Neutrophil (primary cell): ENCODE data around the gene NAT8.
"Not testable (repeated sequence)": the region's sequence is repeated elsewhere in the genome, so short reads cannot be mapped to it uniquely, and the experiment has no call there.

Source experiments
- H3K27ac ChIP-seq: fragments of 200-600 bp; sonication (generic); 2 replicates; pipeline ENCODE4 v1.5.1; 2016; ENCODE audit warnings: mild to moderate bottlenecking, moderate library complexity
- H3K27me3 ChIP-seq: fragments of 200-600 bp; sonication (generic); 2 replicates; pipeline ENCODE4 v1.6.0; 2016; ENCODE audit warnings: mild to moderate bottlenecking
- H3K36me3 ChIP-seq: fragments of 200-600 bp; sonication (generic); 2 replicates; pipeline ENCODE4 v1.5.1; 2017
- H3K4me1 ChIP-seq, 2 experiments: fragments of 200-600 bp in 1 of 2; sonication (generic) in 1 of 2; 1 replicate in 1 of 2; 2 replicates in 1 of 2; pipeline versions ENCODE4 v1.5.1 to v1.6.1; 2013 to 2016; ENCODE audit warnings: low read depth in 1 of 2, low read length in 1 of 2, mild to moderate bottlenecking in 1 of 2, moderate library complexity in 1 of 2; ENCODE audit not compliant: control insufficient read depth in 1 of 2, insufficient read depth in 1 of 2
- H3K4me3 ChIP-seq, 2 experiments: fragments of 200-600 bp in 1 of 2; sonication (generic) in 1 of 2; 1 replicate in 1 of 2; 2 replicates in 1 of 2; pipeline ENCODE4 v1.5.1; 2013 to 2016; ENCODE audit warnings: low read depth in 1 of 2, low read length in 1 of 2, mild to moderate bottlenecking in 1 of 2, moderate library complexity in 1 of 2
- H3K9me3 ChIP-seq: fragments of 200-600 bp; sonication (generic); 2 replicates; pipeline ENCODE4 v1.5.1; 2016
- CTCF ChIP-seq: fragments of 200-600 bp; sonication (generic); IDR thresholded peaks from 2 replicates; pipeline ENCODE4 v1.5.1; 2016; ENCODE audit warnings: antibody characterized with exemption

NAT8 gene

GRCh38 chr2:73674696-73675157 is 32.5 kb upstream of the NAT8 start:
- H3K4me3 ChIP-seq, H3K4me1 ChIP-seq, H3K27me3 ChIP-seq, H3K9me3 ChIP-seq, H3K27ac ChIP-seq, H3K36me3 ChIP-seq: not testable (repeated sequence)

DNA sequence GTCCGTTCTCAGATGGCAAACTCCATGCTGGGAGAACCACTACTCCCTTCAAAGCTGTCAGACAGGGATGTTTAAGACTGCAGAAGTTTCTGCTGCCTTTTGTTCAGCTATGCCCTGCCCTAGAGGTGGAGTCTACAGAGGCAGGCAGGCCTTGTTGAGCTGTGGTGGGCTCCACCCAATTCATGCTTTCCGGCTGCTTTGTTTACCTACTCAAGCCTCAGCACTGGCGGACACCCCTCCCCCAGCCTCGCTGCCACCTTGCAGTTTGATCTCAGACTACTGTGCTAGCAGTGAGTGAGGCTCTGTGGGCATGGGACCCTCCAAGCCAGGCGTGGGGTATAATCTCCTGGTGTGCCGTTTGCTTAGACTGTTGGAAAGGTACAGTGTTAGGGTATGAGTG is 27.8 kb upstream of the NAT8 start:
- not testable (repeated sequence) for H3K27ac ChIP-seq, H3K27me3 ChIP-seq, H3K4me1 ChIP-seq, H3K4me3 ChIP-seq, H3K9me3 ChIP-seq, H3K36me3 ChIP-seq

DNA sequence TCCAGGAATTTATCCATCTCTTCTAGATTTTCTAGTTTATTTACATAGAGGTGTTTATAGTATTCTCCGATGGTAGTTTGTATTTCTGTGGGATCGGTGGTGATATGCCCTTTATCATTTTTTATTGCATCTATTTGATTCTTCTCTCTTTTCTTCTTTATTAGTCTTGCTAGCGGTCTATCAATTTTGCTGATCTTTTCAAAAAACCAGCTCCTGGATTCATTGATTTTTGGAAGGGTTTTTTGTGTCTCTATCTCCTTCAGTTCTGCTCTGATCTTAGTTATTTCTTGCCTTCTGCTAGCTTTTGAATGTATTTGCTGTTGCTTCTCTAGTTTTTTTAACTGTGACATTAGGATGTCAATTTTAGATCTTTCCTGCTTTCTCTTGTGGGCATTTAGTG is 25.0 kb upstream of the NAT8 start:
- H3K4me3 ChIP-seq, H3K4me1 ChIP-seq, H3K9me3 ChIP-seq, H3K27me3 ChIP-seq, H3K36me3 ChIP-seq, H3K27ac ChIP-seq: not testable (repeated sequence)

DNA sequence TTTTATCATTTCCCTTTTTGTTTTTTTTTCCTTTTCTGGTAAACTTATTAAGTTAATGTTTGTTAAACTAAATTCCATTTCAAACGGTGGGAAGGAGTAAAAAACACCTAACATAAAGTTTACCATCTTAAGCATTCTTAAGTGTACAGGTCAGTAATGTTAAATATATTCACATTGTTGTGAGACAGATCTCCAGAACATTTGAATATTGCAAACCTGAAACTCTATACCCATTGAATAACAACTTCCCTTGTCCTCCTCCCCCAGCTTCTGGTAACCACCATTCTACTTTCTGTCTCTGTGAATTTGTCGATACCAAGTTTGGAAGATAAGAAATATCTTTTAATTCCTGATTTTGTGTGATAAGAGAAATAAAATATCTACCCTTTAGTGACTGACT is 12.0 kb upstream of the NAT8 start:
- Histone ChIP-seq H3K27ac (no peak overlapping the region), H3K36me3 (no peaks in the 10 kb centered on the region), H3K4me1 (no peaks in the 10 kb centered on the region), H3K27me3 (no peaks in the 10 kb centered on the region), H3K4me3 (no peak overlapping the region), H3K9me3 (no peaks in the 10 kb centered on the region)
- no peak for TF ChIP-seq CTCF

DNA sequence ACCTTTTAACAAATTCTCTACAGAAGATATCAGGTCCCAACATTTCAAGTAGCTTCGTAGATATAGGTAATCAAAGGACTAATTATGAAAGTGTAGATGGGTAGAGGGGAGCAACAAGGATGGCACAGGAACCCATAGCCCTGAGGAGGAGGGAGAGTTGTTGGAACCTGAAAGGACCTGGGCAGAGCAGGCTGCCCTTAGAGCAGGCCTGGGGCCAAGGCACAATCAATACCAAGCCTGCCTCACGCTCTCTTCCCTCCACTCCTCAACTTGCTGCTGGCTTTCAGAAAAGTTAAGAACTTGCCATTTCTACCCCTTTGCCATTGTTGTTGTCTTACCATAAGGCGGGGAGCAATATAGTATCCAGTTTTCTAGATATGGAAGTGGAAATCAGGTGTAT is 10.1 kb upstream of the NAT8 start:
- TF ChIP-seq CTCF: no peak
- no peaks in the 10 kb centered on the region for H3K36me3 ChIP-seq
- H3K9me3 ChIP-seq: no peaks in the 10 kb centered on the region
- no peaks in the 10 kb centered on the region for H3K4me1 ChIP-seq
- H3K27me3 ChIP-seq: no peaks in the 10 kb centered on the region
- H3K4me3 ChIP-seq: no peak overlapping the region
- H3K27ac ChIP-seq: no peak overlapping the region

- no peak for TF ChIP-seq CTCF
- no peaks in the 10 kb centered on the region for H3K36me3 ChIP-seq
Observed at GRCh38 chr2:73651591-73652230, 9.5 kb upstream of the NAT8 start.

DNA sequence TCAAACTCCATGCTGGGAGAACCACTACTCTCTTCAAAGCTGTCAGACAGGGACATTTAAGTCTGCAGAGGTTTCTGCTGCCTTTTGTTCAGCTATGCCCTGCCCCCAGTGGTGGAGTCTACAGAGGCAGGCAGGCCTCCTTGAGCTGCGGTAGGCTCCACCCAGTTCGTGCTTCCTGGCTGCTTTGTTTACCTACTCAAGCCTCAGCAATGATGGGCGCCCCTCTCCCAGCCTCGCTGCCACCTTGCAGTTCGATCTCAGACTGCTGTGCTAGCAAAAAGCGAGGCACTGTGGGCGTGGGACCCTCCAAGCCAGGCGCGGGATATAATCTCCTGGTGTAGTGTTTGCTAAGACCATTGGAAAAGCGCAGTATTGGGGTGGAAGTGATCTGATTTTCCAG is 5.5 kb upstream of the NAT8 start:
- not testable (repeated sequence) for H3K4me3 ChIP-seq, H3K36me3 ChIP-seq, H3K27me3 ChIP-seq, H3K27ac ChIP-seq, H3K9me3 ChIP-seq, H3K4me1 ChIP-seq

More at GRCh38 chr2:73651591-73652230, 9.5 kb upstream of the NAT8 start:
- Histone ChIP-seq H3K4me3 (no peak overlapping the region), H3K9me3 (no peaks in the 10 kb centered on the region), H3K4me1 (no peaks in the 10 kb centered on the region), H3K27ac (no peak overlapping the region), H3K27me3 (no peaks in the 10 kb centered on the region)

DNA sequence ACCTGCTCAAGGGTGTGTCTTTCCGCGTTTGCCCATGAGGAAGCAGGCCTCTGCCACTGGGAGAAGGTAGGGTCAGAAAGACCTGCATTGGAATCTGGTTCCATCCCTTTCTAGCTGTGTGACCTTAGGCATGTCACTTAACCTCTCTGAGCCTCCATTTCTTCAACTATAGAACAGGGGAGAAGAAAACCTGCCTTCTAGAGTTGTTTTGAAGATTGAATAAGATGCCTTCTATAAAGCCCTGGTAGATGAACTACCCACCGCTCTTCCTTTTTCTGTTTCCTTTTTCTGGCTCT is 507 bp downstream of the NAT8 start:
- Histone ChIP-seq H3K36me3 (no peaks in the 10 kb centered on the region), H3K4me1 (peaks cover 0 to 4% of the 10 kb centered on the region in 2 experiments), H3K27me3 (no peaks in the 10 kb centered on the region), H3K9me3 (no peaks in the 10 kb centered on the region), H3K27ac (no peak overlapping the region), H3K4me3 (no peak overlapping the region)
- TF ChIP-seq CTCF: no peak
